Right hindlimb (tissue), 1 donor: ENCODE data around the gene CCDC136.

Source experiments
- DNase-seq: peaks from one replicate; pipeline ENCODE4 v3.0.0-alpha.2; 2018

CCDC136 gene

DNA sequence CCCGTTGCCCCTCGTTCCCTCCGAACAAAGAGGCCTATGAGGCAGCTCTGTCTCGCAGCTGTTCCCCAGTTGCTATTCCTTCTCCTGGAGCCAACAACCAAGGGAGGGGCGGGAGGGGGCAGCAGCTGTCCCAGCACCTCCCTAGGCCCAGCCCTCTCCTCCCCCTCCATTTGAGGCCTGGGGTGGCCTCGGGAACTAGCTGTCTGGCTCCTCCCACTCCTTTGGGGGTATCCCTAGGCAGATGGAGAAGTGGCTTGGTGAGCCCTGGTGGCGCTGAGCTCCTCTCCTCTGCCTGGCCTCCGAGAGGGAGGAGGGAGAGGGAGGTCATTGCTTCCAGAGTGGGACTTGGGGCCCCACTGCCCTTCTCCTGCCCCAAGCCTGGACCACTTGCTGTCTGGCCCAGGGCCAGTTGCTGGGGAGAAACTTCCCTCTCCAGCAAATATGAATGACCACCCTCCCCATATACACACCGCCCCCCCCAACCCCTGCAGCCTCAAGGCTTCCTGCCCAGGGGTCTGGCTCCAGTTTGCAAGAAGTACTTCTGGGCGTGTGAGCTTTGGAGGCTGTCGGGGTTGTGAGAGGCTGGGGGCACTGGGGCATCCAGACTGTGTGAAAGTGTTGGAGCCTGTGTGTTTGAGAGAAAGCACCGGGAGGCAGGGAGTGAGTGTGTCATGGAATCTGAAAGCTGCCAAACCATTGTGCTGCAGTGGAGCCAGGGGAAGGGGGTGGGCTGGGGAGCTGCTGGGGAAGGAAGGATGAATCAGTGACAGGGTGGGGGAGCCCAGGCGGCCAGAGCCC, 41.6 kb downstream of the CCDC136 start:
- DNase-seq = peak; percentile 96

DNA sequence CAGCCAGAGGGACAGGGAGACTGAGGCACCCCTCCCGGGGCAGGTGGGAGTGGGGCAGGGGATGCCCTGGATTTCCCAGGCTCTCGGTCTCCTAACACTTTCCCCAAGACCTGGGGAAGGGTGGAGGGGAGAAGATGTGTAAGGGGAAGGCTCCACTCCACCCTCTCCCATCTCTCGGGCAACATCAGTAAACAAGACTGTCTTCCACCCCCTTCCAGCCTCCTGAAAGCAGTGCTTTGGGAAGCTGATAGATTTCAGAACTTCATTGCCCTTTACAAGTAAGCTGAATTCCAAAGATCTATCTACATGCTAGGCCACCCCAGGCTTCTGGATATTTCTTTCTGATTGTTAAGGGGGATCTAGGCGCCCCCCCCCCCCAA, 42.2 kb downstream of the CCDC136 start:
- no peak for DNase-seq

DNA sequence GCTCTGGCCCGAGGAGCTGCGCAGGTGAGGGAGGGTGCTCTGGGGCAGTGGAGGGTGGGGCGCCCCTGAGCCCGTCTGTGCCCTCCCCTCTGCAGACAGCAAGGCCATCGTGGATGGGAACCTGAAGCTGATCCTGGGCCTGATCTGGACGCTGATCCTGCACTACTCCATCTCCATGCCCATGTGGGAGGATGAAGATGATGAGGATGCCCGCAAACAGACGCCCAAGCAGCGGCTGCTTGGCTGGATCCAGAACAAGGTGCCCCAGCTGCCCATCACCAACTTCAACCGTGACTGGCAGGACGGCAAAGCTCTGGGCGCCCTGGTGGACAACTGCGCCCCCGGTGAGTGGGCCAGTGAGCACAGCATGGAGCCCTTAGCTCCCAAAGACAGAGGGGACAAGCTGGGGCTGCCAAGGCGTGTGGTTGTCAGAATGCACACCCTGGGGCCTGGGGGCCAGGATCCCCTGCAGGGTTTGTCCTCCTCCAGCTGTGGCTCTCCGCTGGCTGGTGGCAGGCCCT, 43.5 kb downstream of the CCDC136 start:
- DNase-seq = no peak

DNA sequence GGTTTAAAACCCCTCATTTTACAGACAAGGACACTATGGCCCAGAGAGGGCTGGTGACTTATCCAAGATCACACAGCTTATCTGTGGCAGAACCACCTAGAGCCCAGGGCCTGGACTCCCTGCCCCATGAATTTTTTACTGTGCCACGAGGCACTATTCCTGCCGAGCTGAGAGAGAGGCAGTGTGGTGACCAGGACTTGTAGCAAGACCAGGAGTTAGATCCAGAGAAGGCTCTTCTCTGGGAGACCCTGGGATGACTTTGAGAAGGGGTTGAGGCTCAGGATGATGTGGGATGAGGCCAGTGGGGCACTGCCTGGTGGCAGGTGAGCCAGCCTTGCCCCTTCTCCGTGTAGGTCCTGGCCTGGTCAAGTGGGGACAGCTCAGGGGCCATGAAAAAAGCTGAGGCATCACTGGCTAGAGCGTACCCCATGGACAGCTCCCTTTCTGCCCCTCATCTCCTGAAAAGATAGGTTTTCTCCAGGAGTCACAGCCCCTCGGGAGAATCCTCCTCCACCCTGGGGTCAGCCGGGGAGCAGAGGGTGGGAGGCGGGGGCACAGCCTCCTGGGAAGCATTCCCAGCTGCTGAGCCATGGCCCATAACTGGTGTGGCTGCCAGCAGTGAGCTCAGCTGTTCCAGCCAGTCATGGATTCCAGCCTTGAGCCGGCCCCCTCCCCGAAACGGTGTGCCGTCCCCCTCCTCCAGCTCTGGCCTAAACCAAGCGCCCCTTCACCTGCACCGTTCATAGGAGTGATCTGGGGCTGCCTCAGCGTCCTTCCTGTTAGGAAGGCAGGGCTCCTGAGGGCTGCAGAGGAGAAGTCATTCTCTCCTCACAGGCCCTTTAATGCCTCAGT, 44.2 kb downstream of the CCDC136 start:
- DNase-seq = peak; percentile 80

DNA sequence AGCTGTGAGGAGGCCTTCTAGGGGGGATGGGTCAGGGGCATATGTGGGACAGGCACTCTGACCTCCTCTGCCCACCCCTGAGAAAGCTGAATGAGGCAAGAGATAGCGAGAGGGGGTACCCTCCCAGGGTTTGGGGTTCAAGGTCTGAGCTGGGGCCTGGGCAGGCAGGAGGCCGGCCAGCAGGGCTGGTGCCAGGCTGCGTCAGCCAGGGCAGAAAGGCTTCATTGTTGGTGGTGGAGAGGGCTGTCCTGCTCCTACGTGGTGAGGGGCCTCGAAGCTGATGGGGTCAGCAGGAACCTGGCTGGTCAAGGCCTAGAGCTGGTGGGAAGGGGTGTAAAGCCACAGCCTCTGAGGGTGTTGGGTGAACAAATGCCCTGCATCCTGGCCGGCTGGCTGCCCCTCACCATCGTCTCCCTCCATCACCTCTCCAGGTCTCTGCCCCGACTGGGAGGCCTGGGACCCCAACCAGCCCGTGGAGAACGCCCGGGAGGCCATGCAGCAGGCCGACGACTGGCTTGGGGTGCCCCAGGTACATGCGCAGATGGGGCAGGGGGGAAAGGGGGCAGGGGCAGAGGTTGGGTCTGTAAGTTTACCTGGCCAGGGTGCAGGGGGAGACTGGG, 45.1 kb downstream of the CCDC136 start:
- DNase-seq = no peak

DNA sequence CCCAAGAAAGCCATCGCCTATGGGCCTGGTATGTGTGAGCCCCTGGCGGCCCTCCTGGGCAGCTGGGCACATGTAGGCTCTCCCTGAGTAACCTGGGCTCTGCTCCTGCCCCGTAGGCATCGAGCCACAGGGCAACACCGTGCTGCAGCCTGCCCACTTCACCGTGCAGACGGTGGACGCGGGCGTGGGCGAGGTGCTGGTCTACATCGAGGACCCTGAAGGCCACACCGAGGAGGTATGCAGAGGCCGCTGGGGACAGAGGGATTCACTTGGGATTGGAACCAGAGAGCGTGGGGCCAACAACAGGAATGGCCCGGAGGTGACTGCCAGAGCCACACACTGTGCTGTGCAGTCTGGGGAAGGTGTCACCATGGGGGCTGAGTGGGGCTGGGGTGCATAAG, 45.8 kb downstream of the CCDC136 start:
- no peak for DNase-seq

DNA sequence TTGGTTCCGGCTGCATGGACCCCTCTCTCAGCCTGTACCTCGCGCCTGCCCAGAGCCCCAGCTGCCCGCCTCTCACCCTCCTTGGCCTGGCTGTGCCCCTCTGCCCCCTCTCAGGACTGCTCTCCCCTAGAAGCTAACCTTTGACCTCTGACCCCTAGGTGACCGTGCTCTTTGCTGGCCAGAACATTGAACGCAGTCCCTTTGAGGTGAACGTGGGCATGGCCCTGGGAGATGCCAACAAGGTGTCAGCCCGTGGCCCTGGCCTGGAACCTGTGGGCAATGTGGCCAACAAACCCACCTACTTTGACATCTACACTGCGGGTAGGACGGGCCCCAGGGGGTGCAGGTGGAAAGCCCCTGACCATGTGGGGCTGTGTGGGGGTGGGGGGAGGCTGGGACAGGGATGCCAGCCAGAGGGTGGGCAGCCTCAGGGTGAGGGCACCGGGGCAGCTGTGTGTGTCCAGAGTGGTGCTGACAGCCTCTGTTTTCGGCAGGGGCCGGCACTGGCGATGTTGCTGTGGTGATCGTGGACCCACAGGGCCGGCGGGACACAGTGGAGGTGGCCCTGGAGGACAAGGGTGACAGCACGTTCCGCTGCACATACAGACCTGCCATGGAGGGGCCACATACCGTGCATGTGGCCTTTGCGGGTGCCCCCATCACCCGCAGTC, 46.5 kb downstream of the CCDC136 start:
- no peak for DNase-seq

DNA sequence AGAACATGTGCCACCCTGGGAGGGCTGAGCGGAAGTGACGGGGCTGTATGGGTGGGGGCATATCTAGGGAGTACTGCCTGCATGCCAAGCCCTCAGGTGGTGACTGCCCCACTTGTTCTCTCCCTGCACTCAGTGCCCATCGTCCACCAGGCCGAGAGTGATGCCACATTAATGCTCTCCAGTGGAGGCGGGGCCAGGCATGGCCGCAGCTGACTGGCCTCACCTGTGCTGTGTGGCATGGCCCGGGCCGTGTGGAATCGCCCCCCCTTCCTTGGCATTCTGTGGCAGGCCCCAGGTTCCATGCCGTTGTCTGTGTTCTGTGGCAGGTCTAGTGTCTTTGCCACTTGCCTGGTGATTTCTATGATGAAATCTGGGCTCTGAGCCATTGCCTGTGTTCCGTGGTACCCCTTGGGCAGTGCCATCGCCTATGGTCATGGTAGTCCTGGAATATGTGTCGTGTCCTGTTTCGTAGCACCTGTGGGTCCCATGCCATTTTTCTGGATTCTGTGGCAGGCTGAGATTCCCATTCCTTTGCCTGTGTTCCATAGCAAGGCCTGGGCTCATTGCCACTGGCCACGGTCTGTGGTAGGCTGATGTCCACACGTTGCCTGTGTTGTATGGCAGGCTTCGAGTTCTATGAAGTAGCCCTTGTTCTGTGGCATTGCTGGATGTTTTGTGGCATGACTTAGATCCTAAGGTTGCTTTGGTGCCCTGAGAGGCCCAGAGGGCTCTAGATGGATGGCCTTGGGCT, 47.4 kb downstream of the CCDC136 start:
- DNase-seq = no peak

DNA sequence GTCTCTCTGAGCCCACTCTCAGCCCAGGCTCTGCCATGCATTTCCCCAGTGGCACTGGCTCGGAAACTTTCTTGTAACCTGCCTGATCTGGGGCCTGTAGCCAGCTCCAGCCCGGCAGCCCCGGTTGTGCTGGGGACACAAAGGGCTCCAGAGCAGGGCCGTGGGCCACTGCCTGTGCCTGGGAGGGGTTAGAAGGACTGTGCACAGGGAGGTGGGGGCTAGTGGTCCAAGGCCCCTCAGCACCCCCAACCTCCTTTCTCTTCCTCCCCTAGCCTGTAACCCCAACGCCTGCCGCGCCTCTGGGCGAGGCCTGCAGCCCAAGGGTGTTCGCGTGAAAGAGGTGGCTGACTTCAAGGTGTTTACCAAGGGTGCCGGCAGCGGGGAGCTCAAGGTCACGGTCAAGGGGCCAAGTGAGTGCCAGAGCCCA, 48.0 kb downstream of the CCDC136 start:
- DNase-seq = no peak

DNA sequence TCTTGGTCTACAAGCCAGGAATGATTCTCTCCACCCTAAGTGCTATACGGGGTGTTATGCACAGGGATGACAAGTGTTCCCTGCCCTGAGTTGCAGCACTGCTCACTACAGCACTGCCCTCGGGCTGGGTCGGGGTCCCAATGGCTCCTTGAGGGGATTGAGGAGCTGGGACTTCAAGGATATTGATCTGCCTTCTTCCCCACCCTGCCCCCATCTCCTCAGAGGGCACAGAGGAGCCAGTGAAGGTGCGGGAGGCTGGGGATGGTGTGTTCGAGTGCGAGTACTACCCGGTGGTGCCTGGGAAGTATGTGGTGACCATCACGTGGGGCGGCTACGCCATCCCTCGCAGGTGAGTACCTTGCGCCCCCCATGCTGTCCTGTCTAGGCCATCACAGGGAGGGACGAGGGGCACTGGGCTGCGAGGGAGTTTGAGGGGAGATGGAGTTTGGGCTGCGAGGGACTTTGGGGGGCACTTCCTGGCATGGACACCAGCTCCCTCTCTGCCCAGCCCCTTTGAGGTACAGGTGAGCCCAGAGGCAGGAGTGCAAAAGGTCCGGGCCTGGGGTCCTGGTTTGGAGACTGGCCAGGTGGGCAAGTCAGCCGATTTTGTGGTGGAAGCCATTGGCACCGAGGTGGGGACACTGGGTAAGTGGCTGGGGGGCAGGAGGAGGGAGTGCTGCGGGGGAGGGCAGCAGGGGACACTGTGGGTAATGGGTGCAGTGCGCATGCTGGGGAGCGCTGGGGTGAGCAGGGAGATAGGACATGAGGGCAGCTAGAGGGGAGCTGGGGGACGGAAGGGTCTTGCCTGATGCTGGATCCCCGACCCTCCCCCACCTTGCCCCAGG, 48.8 kb downstream of the CCDC136 start:
- no peak for DNase-seq

DNA sequence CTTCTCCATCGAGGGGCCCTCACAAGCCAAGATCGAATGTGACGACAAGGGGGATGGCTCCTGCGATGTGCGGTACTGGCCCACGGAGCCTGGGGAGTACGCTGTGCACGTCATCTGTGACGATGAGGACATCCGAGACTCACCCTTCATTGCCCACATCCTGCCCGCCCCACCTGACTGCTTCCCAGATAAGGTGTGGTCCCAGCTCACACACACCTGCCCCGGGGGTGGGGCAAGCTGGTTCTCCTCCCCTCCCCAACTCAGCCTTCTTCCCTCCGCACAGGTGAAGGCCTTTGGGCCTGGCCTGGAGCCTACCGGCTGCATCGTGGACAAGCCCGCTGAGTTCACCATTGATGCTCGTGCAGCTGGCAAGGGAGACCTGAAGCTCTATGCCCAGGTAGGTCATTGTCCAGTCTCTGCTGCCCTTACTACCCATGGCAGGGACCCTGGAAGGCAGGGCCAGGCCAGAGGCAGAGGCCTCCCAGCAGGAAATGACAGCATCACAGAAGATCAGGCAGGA, 49.5 kb downstream of the CCDC136 start:
- DNase-seq = no peak

DNA sequence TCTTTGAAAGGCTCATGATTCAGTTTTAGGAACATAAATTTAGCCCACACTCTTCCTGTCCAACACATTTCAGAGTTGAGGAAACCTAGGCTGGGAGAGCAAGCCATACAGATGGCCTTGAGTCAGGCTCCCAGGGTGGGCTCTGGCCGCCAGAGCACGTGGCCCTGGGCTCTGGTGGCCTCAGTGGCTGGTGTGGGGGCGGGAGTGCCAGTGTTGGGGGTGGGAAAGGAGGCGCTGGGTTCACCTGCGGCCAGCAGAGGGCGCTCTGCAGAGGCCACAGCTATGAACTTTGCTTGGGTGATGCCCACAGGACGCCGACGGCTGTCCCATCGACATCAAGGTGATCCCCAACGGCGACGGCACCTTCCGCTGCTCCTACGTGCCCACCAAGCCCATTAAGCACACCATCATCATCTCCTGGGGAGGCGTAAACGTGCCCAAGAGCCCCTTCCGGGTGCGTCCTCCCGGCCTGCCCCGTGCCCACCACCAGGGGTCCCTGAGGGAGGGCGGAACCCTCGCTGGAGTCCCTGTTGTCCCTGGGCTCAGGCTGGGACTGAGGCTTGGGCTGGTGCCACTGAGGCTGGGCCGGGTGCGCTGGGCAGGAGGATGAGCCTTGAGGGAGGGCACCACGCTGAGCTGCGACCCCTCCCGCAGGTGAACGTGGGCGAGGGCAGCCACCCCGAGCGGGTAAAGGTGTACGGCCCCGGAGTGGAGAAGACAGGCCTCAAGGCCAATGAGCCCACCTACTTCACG, 50.3 kb downstream of the CCDC136 start:
- no peak for DNase-seq

DNA sequence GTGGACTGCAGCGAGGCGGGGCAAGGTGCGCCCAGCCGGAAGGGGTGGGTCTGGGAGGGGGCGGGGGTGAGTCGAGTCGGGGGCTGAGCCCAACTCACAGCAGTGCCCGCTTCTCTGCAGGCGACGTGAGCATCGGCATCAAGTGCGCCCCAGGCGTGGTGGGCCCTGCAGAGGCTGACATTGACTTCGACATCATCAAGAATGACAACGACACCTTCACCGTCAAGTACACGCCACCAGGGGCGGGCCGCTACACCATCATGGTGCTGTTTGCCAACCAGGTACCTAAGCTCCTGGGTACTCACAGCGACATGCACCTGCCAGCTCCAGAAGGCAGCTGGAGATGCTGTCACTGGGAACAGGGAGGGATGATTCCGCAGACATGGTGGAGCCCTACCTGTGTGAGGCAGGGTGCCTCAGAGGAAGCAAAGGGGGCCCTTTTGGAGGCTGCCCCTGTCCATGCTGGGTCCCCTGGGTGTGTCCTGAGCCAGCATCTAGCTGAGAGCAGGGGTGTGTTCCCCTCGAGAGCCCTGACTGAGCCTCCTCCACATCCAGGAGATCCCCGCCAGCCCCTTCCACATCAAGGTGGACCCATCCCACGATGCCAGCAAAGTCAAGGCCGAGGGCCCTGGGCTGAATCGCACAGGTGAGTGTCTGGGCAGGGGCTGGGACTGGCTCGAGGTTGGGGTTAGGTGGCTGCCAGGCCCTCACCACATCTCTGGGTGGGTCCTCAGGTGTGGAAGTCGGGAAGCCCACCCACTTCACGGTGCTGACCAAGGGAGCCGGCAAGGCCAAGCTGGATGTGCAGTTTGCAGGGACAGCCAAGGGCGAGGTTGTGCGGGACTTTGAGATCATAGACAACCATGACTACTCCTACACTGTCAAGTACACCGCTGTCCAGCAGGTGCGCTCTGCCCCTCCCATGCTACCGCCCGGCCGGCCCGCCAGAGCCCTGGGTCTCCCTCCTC, 51.2 kb downstream of the CCDC136 start:
- no peak for DNase-seq

DNA sequence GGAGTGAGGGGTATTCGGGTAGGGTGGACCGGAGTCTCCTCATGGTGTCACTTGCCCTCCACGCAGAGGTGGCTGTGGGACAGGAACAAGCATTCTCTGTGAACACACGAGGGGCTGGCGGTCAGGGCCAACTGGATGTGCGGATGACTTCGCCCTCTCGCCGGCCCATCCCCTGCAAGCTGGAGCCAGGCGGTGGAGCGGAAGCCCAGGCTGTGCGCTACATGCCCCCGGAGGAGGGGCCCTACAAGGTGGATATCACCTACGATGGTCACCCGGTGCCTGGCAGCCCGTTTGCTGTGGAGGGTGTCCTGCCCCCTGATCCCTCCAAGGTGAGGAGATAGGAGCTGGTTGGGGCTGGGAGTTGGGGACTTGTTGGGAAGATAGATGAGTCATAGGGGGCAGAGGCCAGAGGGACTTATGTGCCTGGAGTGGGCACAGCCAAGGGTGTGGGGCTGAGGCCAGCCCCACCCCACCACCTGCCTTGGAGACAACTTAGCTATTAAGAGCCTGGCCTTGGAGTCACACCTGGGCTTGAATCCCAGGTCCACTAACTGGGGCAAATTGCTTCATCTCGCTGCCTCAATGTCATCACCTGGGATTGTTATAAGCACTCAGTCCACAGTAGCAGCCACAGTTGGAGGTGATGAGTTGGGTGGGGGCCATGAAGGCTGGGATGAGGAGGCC, 52.3 kb downstream of the CCDC136 start:
- DNase-seq = no peak

DNA sequence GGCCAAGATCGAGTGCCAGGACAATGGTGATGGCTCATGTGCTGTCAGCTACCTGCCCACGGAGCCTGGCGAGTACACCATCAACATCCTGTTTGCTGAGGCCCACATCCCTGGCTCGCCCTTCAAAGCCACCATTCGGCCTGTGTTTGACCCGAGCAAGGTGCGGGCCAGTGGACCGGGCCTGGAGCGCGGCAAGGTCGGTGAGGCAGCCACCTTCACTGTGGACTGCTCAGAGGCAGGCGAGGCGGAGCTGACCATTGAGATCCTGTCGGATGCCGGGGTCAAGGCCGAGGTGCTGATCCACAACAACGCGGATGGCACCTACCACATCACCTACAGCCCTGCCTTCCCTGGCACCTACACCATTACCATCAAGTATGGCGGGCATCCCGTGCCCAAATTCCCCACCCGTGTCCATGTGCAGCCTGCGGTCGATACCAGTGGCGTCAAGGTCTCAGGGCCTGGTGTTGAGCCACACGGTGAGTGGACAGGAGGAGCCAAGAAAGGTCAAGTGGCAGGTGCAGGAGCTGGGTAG, 53.1 kb downstream of the CCDC136 start:
- no peak for DNase-seq

DNA sequence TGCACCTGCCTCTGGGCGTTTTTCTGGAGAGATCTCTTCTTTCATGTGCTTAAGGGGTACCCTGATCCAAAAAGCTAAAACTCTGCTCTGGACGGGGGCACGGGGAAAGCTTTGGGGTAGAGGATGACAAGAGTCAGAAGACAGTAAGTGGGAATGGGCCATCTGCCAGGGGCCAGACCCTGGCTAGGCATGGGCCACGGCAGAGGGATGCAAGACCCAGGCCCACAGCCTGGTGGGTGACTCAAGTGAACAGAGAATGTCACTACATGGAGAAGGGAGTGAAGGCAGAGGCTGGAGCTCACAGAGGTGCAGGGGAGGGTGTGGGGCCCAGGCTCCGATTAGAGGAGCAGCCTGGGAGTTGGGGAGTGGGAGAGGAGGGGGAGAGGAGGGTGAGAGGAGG, 53.7 kb downstream of the CCDC136 start:
- no peak for DNase-seq

DNA sequence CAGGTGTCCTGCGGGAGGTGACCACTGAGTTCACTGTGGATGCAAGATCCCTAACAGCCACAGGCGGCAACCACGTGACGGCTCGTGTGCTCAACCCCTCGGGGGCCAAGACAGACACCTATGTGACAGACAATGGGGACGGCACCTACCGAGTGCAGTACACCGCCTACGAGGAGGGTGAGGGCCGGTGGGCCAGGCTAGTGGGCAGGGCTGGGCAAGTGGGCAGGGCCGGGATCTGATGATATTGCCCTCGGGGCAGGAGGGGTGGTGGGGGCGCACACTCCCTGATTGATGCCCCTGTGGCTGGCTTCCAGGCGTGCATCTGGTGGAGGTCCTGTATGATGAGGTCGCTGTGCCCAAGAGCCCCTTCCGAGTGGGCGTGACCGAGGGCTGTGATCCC, 54.2 kb downstream of the CCDC136 start:
- no peak for DNase-seq
